CD4-positive, alpha-beta memory T cell (primary cell): Measurements from ENCODE around the gene ARHGEF26. TPM values are rescaled to one million over a fixed set of nuclear protein-coding genes. Genes with fewer than 3 reads are reported as not detected.

Experiments
- CTCF ChIA-PET: fragments of 350-600 bp; sonication (Branson Sonifier 250); formaldehyde crosslinking; loops from one replicate; lab custom pipeline; 2021; ENCODE audit warnings: inconsistent platforms; ENCODE audit not compliant: partially characterized antibody; lab: Charles Lee
- POLR2A ChIA-PET: fragments of 350-600 bp; sonication (Branson Sonifier 250); formaldehyde crosslinking; loops from one replicate; lab custom pipeline; 2021; ENCODE audit not compliant: partially characterized antibody; lab: Charles Lee
- DNase-seq, 5 donors: peaks; one replicate each; pipeline versions ENCODE4 v3.0.0 to v3.0.0-alpha.2; 2020 to 2022; ENCODE audit warnings: mixed read lengths in 1 of 5
- H3K27ac ChIP-seq: one replicate; pipeline ENCODE4 v1.7.0; 2013; ENCODE audit warnings: low read depth, low read length
- H3K27me3 ChIP-seq: 2 replicates; pipeline ENCODE4 v1.7.0; 2013; ENCODE audit warnings: mild to moderate bottlenecking, low read length, moderate library complexity; ENCODE audit not compliant: insufficient read depth
- H3K36me3 ChIP-seq: 2 replicates; pipeline ENCODE4 v1.7.0; 2013; ENCODE audit warnings: mild to moderate bottlenecking, low read length, moderate library complexity; ENCODE audit not compliant: insufficient read depth
- H3K4me1 ChIP-seq: 2 replicates; pipeline ENCODE4 v1.7.0; 2013; ENCODE audit warnings: mild to moderate bottlenecking, low read length, moderate library complexity; ENCODE audit not compliant: insufficient read depth
- H3K4me3 ChIP-seq, 2 donors: one replicate each; pipeline ENCODE4 v1.7.0; 2013; ENCODE audit warnings: low read length in 2 of 2, mild to moderate bottlenecking in 1 of 2
- H3K9me3 ChIP-seq, 2 donors: one replicate each; pipeline ENCODE4 v1.7.0; 2013; ENCODE audit warnings: low read length in 2 of 2, control low read depth in 1 of 2; ENCODE audit not compliant: control insufficient read depth in 1 of 2
- H3K27ac Mint-ChIP-seq, 7 donors: one replicate each; pipeline ENCODE4 v1.8.0; 2020 to 2021; ENCODE audit warnings: mixed read lengths in 7 of 7, mild to moderate bottlenecking in 6 of 7, inconsistent platforms in 3 of 7, moderate library complexity in 3 of 7
- H3K27me3 Mint-ChIP-seq, 2 donors: one replicate each; pipeline ENCODE4 v1.8.0; 2020 to 2021; ENCODE audit warnings: mixed read lengths in 2 of 2
- H3K36me3 Mint-ChIP-seq, 2 donors: one replicate each; pipeline ENCODE4 v1.8.0; 2020 to 2021; ENCODE audit warnings: mixed read lengths in 2 of 2, inconsistent platforms in 1 of 2, mild to moderate bottlenecking in 1 of 2
- H3K4me1 Mint-ChIP-seq, 4 donors: one replicate each; pipeline ENCODE4 v1.8.0; 2020 to 2021; ENCODE audit warnings: mixed read lengths in 4 of 4, mild to moderate bottlenecking in 1 of 4
- H3K4me3 Mint-ChIP-seq, 8 donors: one replicate each; pipeline ENCODE4 v1.8.0; 2020 to 2021; ENCODE audit warnings: mixed read lengths in 8 of 8, mild to moderate bottlenecking in 7 of 8, moderate library complexity in 6 of 8, inconsistent platforms in 3 of 8
- H3K9me3 Mint-ChIP-seq, 8 donors: one replicate each; pipeline ENCODE4 v1.8.0; 2020 to 2021; ENCODE audit warnings: mixed read lengths in 8 of 8, mild to moderate bottlenecking in 5 of 8, inconsistent platforms in 3 of 8, moderate library complexity in 1 of 8
- intact Hi-C: fragments of 100-400 bp; cut with micrococcal nuclease; formaldehyde crosslinking; loops from one replicate; pipeline ENCODE4 v1.15.1; 2023
- polyA plus RNA-seq, 2 donors: library from polyadenylated mRNA; unstranded; fragments of 300-500 nt; fragmentation: Illumina TruSeq; gene quantifications; one replicate each; pipeline ENCODE4 v1.2.3, GENCODE V29; 2021
- total RNA-seq, 2 experiments: library from RNA; stranded (reverse); gene quantifications; one replicate each; pipeline ENCODE4 v1.2.3, GENCODE V29; 2021

The ARHGEF26 gene
- total and polyA plus RNA-seq, 4 experiments from 2014 or later, result 0.06 to 0.33 (median 0.16) TPM

DNA sequence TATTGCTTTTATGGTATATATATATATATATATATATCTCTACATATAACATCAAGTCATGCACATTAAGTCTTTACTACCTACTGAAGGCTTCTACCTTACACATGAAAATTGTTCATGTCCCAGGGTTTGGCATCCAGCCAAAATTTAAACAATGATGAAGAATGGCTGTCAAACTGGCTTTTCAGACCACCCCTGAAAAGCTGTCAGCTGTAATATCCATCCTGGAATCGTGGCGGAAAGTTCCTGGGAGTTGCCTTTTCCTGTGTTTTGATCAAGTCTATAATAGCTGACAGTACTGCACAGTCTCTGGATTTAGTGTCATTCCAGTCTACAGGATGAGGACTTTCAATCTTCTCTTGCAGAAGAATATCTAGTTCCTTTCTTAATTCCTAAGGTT lies 154.8 kb downstream of the ARHGEF26 start:
- no peaks in the 10 kb centered on the region for H3K27me3 ChIP-seq
- Mint-ChIP-seq H3K36me3 (peaks cover 62 to 77% of the 10 kb centered on the region in 2 donors), H3K4me3 (no peak overlapping the region), H3K4me1 (peaks cover 0 to 6% (median 4%) of the 10 kb centered on the region in 4 donors), H3K9me3 (peaks cover 0 to 2% (median 0%) of the 10 kb centered on the region in 8 donors), H3K27me3 (no peaks in the 10 kb centered on the region), H3K27ac (no peak overlapping the region)
- H3K9me3 ChIP-seq, result no peaks in the 10 kb centered on the region
- no peak for DNase-seq
- no peaks in the 10 kb centered on the region for H3K4me1 ChIP-seq
- ChIA-PET POLR2A (no interaction called here), CTCF (interaction anchor here (1.6 kb wide), 1 partner anchor 22 kb away, joined by 3 read pairs; no protein-coding TSS in a partner anchor)
- intact Hi-C loops, result no loop called here
- H3K36me3 ChIP-seq, result peaks cover 51% of the 10 kb centered on the region
- H3K27ac ChIP-seq, result no peak overlapping the region
- no peak overlapping the region for H3K4me3 ChIP-seq

- no peak overlapping the region for H3K4me3 Mint-ChIP-seq
- peak overlapping the region in 1 of 7 donors; percentile 51 for H3K27ac Mint-ChIP-seq
- ChIA-PET POLR2A (no interaction called here), CTCF (no interaction called here)
- no peak overlapping the region for H3K27ac ChIP-seq
- peaks cover 0 to 5% (median 0%) of the 10 kb centered on the region in 4 donors for H3K4me1 Mint-ChIP-seq
- H3K27me3 ChIP-seq, result no peaks in the 10 kb centered on the region
- H3K36me3 Mint-ChIP-seq, result peaks cover 62 to 81% of the 10 kb centered on the region in 2 donors
- peaks cover 54% of the 10 kb centered on the region for H3K36me3 ChIP-seq
- H3K4me1 ChIP-seq, result no peaks in the 10 kb centered on the region
- no peak overlapping the region for H3K4me3 ChIP-seq
- intact Hi-C loops, result no loop called here
- no peaks in the 10 kb centered on the region for H3K27me3 Mint-ChIP-seq
- H3K9me3 ChIP-seq, result no peaks in the 10 kb centered on the region
- H3K9me3 Mint-ChIP-seq, result no peaks in the 10 kb centered on the region
- DNase-seq, result no peak
These were observed 159.0 kb downstream of the ARHGEF26 start for GRCh38 chr3:154280161-154280560.

DNA sequence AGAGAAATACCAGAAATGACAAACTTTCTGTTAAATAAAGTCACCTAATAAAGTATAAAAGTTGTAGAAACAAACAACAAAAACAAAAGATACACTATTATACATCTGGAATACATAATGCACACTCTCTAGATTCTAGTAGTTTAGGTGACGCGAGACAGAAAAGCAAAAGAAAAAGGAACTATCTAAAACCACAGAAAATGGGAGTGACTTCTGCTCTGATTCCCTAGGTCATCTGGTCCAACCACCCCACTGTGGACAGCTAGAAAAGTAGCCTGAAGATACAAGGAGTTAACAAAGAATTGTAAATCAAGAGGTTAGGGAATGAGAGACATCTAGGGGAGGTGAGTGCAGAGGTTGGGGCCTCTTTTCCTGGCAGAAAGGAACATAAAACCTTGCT lies 164.0 kb downstream of the ARHGEF26 start:
- Histone ChIP-seq H3K4me1 (no peaks in the 10 kb centered on the region), H3K27me3 (no peaks in the 10 kb centered on the region), H3K27ac (no peak overlapping the region), H3K4me3 (no peak overlapping the region), H3K9me3 (no peaks in the 10 kb centered on the region), H3K36me3 (peaks cover 48% of the 10 kb centered on the region)
- Mint-ChIP-seq H3K4me1 (peaks cover 0 to 12% (median 0%) of the 10 kb centered on the region in 4 donors), H3K27ac (peak overlapping the region in 3 of 7 donors; percentile 19 to 67 (median 32)), H3K27me3 (no peaks in the 10 kb centered on the region), H3K4me3 (no peak overlapping the region), H3K36me3 (peaks cover 67 to 76% of the 10 kb centered on the region in 2 donors), H3K9me3 (no peaks in the 10 kb centered on the region)
- POLR2A ChIA-PET, result no interaction called here
- intact Hi-C loops, result no loop called here
- DNase-seq, result no peak
- CTCF ChIA-PET, result no interaction called here

DNA sequence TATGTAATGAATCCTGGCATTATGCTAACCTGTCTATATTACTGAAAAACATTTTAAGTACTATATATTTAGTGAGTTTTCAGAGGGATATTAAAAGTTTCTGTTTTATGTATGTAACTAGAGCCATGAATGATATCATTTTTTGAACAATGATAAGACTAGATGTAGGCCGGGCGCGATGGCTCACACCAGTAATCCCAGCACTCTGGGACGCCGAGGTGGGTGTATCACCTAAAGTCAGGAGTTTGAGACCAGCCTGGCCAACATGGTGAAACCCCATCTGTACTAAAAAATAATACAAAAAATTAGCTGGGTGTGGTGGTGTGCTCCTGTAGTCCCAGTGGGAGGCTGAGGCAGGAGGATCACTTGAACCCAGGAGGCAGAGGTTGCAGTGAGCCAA lies 169.0 kb downstream of the ARHGEF26 start:
- CTCF ChIA-PET, result no interaction called here
- Histone ChIP-seq H3K27ac (no peak overlapping the region), H3K36me3 (peaks cover 41% of the 10 kb centered on the region), H3K9me3 (no peaks in the 10 kb centered on the region), H3K4me3 (no peak overlapping the region), H3K27me3 (no peaks in the 10 kb centered on the region), H3K4me1 (no peaks in the 10 kb centered on the region)
- H3K4me1 Mint-ChIP-seq, result peaks cover 0 to 8% (median 0%) of the 10 kb centered on the region in 4 donors
- no peak overlapping the region for H3K27ac Mint-ChIP-seq
- intact Hi-C loops, result no loop called here
- H3K4me3 Mint-ChIP-seq, result no peak overlapping the region
- no peaks in the 10 kb centered on the region for H3K9me3 Mint-ChIP-seq
- H3K36me3 Mint-ChIP-seq, result peaks cover 51 to 72% of the 10 kb centered on the region in 2 donors
- POLR2A ChIA-PET, result no interaction called here
- no peaks in the 10 kb centered on the region for H3K27me3 Mint-ChIP-seq
- DNase-seq, result no peak

DNA sequence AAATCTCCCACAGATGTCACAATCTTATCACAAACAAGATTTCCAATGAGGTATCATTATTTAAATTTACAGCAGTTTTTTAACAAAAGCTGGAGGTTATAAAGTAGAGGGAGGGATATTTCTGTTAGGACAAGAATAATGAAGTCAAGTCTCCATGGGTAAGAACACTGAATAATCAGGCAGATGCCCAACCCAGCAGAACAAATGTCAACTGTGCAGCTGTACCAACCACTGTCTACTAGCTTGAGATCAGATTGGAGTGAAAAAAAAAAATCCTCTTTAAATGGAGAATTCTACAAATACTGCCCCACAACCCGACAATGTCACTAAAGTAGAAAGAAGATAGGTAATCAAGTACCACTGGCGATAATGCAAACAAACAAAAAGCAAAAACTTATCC lies 172.8 kb downstream of the ARHGEF26 start:
- Mint-ChIP-seq H3K36me3 (peaks cover 46 to 65% of the 10 kb centered on the region in 2 donors), H3K27me3 (no peaks in the 10 kb centered on the region), H3K27ac (peak overlapping the region in 3 of 7 donors; percentile 6 to 68 (median 11)), H3K4me3 (no peak overlapping the region), H3K4me1 (peaks cover 0 to 7% (median 1%) of the 10 kb centered on the region in 4 donors), H3K9me3 (no peaks in the 10 kb centered on the region)
- ChIA-PET POLR2A (no interaction called here), CTCF (no interaction called here)
- H3K27ac ChIP-seq, result no peak overlapping the region
- peaks cover 35% of the 10 kb centered on the region for H3K36me3 ChIP-seq
- no peak overlapping the region for H3K4me3 ChIP-seq
- H3K9me3 ChIP-seq, result no peaks in the 10 kb centered on the region
- intact Hi-C loops, result no loop called here
- no peaks in the 10 kb centered on the region for H3K4me1 ChIP-seq
- DNase-seq, result no peak
- H3K27me3 ChIP-seq, result no peaks in the 10 kb centered on the region

DNA sequence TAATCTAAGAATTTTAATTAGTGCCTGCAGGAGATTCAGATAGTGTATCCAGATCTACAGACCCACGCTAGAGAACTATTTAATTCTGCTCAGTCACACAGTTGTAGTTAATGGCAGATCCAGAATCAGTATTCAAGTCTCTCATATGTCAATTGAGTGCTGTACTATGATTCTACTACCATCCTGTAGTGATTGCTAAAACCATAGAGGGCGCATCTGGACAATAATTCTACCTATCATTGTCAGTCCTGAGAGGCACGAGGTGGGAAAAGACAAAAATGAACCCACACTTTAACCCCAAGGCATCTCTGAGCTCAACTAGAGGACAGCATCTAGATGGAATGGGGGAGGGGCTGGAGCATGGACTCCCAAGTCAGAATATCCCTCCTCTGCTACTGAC lies 180.4 kb downstream of the ARHGEF26 start:
- H3K4me3 ChIP-seq, result no peak overlapping the region
- H3K4me1 ChIP-seq, result no peaks in the 10 kb centered on the region
- no peak overlapping the region for H3K4me3 Mint-ChIP-seq
- DNase-seq, result no peak
- intact Hi-C loops, result no loop called here
- H3K27me3 Mint-ChIP-seq, result no peaks in the 10 kb centered on the region
- peaks cover 59% of the 10 kb centered on the region for H3K36me3 ChIP-seq
- H3K9me3 Mint-ChIP-seq, result no peaks in the 10 kb centered on the region
- CTCF ChIA-PET, result no interaction called here
- no peak overlapping the region for H3K27ac Mint-ChIP-seq
- POLR2A ChIA-PET, result no interaction called here
- H3K36me3 Mint-ChIP-seq, result peaks cover 60 to 68% of the 10 kb centered on the region in 2 donors
- H3K4me1 Mint-ChIP-seq, result peaks cover 0 to 8% (median 2%) of the 10 kb centered on the region in 4 donors
- H3K27me3 ChIP-seq, result no peaks in the 10 kb centered on the region
- H3K27ac ChIP-seq, result no peak overlapping the region
- no peaks in the 10 kb centered on the region for H3K9me3 ChIP-seq

GRCh38 chr3:154304116-154304786 lies 183.1 kb downstream of the ARHGEF26 start:
- peaks cover 70% of the 10 kb centered on the region for H3K36me3 ChIP-seq
- H3K4me1 Mint-ChIP-seq, result peaks cover 11 to 15% (median 13%) of the 10 kb centered on the region in 4 donors
- H3K27me3 Mint-ChIP-seq, result no peaks in the 10 kb centered on the region
- H3K9me3 Mint-ChIP-seq, result no peaks in the 10 kb centered on the region
- no peak overlapping the region for H3K4me3 Mint-ChIP-seq
- intact Hi-C loops, result no loop called here
- no peak for DNase-seq
- no peak overlapping the region for H3K27ac ChIP-seq
- POLR2A ChIA-PET, result no interaction called here
- H3K27ac Mint-ChIP-seq, result no peak overlapping the region
- peaks cover 9% of the 10 kb centered on the region for H3K4me1 ChIP-seq
- CTCF ChIA-PET, result no interaction called here
- H3K27me3 ChIP-seq, result no peaks in the 10 kb centered on the region
- no peak overlapping the region for H3K4me3 ChIP-seq
- no peaks in the 10 kb centered on the region for H3K9me3 ChIP-seq
- peaks cover 64 to 78% of the 10 kb centered on the region in 2 donors for H3K36me3 Mint-ChIP-seq
